HepG2 (cell line): ENCODE data around the gene SPHK1. TPM values are rescaled to one million over a fixed set of nuclear protein-coding genes. Genes with fewer than 3 reads are reported as not detected.

Experiments used
- AGO2 ChIP-seq: fragments of 200-400 bp; formaldehyde crosslinking; optimal IDR thresholded peaks from 2 replicates; pipeline ENCODE3; 2017; ENCODE audit warnings: mild to moderate bottlenecking, low read depth, low read length, moderate library complexity
- GPBP1L1 ChIP-seq: sonication (generic); formaldehyde crosslinking; IDR thresholded peaks from 2 replicates; pipeline ENCODE4 v1.5.0; 2020; ENCODE audit warnings: mild to moderate bottlenecking, missing genetic modification reagents
- ISL2 ChIP-seq: sonication (generic); formaldehyde crosslinking; IDR thresholded peaks from 2 replicates; pipeline ENCODE4 v1.5.0; 2020; ENCODE audit warnings: missing genetic modification reagents
- MAF1 ChIP-seq: sonication (generic); formaldehyde crosslinking; IDR thresholded peaks from 2 replicates; pipeline ENCODE4 v1.5.0; 2020; ENCODE audit warnings: missing genetic modification reagents, borderline replicate concordance
- MIXL1 ChIP-seq: IDR thresholded peaks from 2 replicates; pipeline ENCODE4 v1.6.1; 2016
- MYC ChIP-seq: sonication (generic); formaldehyde crosslinking; IDR thresholded peaks from 2 replicates; pipeline ENCODE4 v1.9.0; 2021; ENCODE audit warnings: missing genetic modification reagents, borderline replicate concordance
- NR1H2 ChIP-seq: sonication (generic); formaldehyde crosslinking; IDR thresholded peaks from 2 replicates; pipeline ENCODE4 v1.8.1; 2022; ENCODE audit warnings: low read depth, missing genetic modification reagents, borderline replicate concordance
- SRSF4 ChIP-seq: fragments of 200-400 bp; formaldehyde crosslinking; IDR thresholded peaks from one replicate; pipeline ENCODE4 v1.6.1; 2018; ENCODE audit warnings: mild to moderate bottlenecking, low read depth, low read length, moderate library complexity; ENCODE audit not compliant: poor library complexity, severe bottlenecking
- USF2 ChIP-seq, 2 experiments: sonication (generic) in 1 of 2; formaldehyde crosslinking in 1 of 2; IDR thresholded peaks; 2 replicates each; pipeline versions ENCODE4 v1.5.1 to v1.6.1; 2011 to 2020; ENCODE audit warnings: borderline replicate concordance in 1 of 2, low read depth in 1 of 2, low read length in 1 of 2, mild to moderate bottlenecking in 1 of 2, missing genetic modification reagents in 1 of 2, moderate library complexity in 1 of 2
- ZHX2 ChIP-seq, 2 experiments: sonication (generic) in 1 of 2; formaldehyde crosslinking in 1 of 2; IDR thresholded peaks; 2 replicates each; pipeline versions ENCODE4 v1.6.1 to v1.9.0; 2014 to 2022; ENCODE audit warnings: antibody characterized with exemption in 1 of 2, borderline replicate concordance in 1 of 2, inconsistent platforms in 1 of 2, low read depth in 1 of 2, missing genetic modification reagents in 1 of 2
- ZNF20 ChIP-seq: sonication (generic); formaldehyde crosslinking; IDR thresholded peaks from 2 replicates; pipeline ENCODE4 v1.4.0; 2020; ENCODE audit warnings: mild to moderate bottlenecking, moderate library complexity, missing genetic modification reagents
- ZSCAN29 ChIP-seq: sonication (generic); formaldehyde crosslinking; conservative IDR thresholded peaks from 2 replicates; pipeline ENCODE4 v1.4.0; 2020; ENCODE audit warnings: mild to moderate bottlenecking, missing genetic modification reagents
- polyA plus RNA-seq, 8 experiments: library from polyadenylated mRNA; depleted of rRNA in 3 of 8; stranded (reverse) in 7 of 8; unstranded in 1 of 8; fragments of >200 nt; fragmentation: Illumina TruSeq in 4 of 8; extraction: Trizol in 4 of 8; gene quantifications; 2 replicates each; pipeline versions ENCODE4 v1.2.1 to v1.2.3, GENCODE V29; 2011 to 2016; ENCODE audit warnings: low read depth in 4 of 8, missing spikeins in 1 of 8, mixed read lengths in 1 of 8; ENCODE audit not compliant: insufficient read depth in 1 of 8
- total RNA-seq, 5 experiments: library from RNA; depleted of rRNA; stranded (reverse); fragments of >200 nt; fragmentation: Illumina TruSeq; extraction: Trizol; gene quantifications; 2 replicates each; pipeline ENCODE4 v1.2.3, GENCODE V29; 2016; ENCODE audit warnings: low read depth in 1 of 5
- TF ChIP-seq, protein P1 (sequence below): sonication (generic); formaldehyde crosslinking; IDR thresholded peaks from 2 replicates; pipeline ENCODE4 v1.5.0; 2020; ENCODE audit warnings: mild to moderate bottlenecking, missing genetic modification reagents

SPHK1 gene
- total and polyA plus RNA-seq, 2 of the 13 experiments (the other 11 are each of a cell fraction or from before 2014, with no cell fraction given) = 129 to 160 TPM

DNA sequence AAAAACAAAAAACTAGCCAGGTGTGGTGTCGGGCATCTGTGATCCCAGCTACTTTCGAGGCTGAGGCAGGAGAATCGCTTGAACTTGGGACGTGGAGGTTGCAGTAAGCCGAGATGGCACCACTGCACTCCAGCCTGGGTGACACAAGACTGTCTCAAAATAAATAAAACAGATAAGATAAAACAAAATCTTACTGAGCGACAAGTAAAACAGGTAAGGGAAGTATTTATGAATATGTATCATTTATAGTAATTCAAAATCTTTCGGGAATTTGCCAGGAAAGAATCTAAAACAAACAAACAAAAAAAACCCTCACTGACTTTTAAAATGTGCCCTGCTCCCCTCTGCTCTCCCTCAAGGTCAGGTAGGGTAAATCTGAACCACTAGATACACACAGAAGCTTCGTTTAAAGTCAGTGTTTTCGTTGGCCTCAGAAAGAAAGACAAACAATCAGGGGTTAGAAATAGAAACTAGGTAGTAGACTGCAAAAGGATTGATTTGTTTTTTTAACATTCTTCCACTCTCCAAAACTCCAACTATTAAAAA is 32.8 kb upstream of the SPHK1 start (continued):
- TF ChIP-seq GPBP1L1 (CRISPR knock-in tag) (no peak), MYC (CRISPR knock-in tag) (no peak), ISL2 (CRISPR knock-in tag) (peak; percentile 64; the same call in 1 of the 2 replicates), ZHX2 (IDR thresholded peaks at IDR 0.05; ENCODE audit: low read depth) (no peak), ZHX2 (CRISPR knock-in tag; IDR thresholded peaks at IDR 0.05; ENCODE audit: borderline replicate concordance) (no peak), ZNF20 (CRISPR knock-in tag) (no peak), NR1H2 (CRISPR knock-in tag) (no peak), MIXL1 (CRISPR knock-in tag) (peak; percentile 62; the same call in 1 of the 2 replicates), USF2 (IDR thresholded peaks at IDR 0.05; ENCODE audit: low read depth, low read length) (no peak), USF2 (CRISPR knock-in tag; IDR thresholded peaks at IDR 0.05; ENCODE audit: borderline replicate concordance) (no peak), ZSCAN29 (CRISPR knock-in tag) (no peak), SRSF4 (no peak), AGO2 (no peak), MAF1 (CRISPR knock-in tag) (no peak)
- TF ChIP-seq, protein P1, sequence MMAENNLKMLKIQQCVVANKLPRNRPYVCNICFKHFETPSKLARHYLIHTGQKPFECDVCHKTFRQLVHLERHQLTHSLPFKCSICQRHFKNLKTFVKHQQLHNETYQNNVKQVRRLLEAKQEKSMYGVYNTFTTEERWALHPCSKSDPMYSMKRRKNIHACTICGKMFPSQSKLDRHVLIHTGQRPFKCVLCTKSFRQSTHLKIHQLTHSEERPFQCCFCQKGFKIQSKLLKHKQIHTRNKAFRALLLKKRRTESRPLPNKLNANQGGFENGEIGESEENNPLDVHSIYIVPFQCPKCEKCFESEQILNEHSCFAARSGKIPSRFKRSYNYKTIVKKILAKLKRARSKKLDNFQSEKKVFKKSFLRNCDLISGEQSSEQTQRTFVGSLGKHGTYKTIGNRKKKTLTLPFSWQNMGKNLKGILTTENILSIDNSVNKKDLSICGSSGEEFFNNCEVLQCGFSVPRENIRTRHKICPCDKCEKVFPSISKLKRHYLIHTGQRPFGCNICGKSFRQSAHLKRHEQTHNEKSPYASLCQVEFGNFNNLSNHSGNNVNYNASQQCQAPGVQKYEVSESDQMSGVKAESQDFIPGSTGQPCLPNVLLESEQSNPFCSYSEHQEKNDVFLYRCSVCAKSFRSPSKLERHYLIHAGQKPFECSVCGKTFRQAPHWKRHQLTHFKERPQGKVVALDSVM (CRISPR knock-in tag) = peak; percentile 93
